ENCODE measurements around the gene REELD1. TPM values are rescaled to one million over a fixed set of nuclear protein-coding genes. Genes with fewer than 3 reads are reported as not detected.

REELD1 gene
- total and polyA plus RNA-seq, 10 donors, result 0.47 to 3.7 (median 1.4) TPM

DNA sequence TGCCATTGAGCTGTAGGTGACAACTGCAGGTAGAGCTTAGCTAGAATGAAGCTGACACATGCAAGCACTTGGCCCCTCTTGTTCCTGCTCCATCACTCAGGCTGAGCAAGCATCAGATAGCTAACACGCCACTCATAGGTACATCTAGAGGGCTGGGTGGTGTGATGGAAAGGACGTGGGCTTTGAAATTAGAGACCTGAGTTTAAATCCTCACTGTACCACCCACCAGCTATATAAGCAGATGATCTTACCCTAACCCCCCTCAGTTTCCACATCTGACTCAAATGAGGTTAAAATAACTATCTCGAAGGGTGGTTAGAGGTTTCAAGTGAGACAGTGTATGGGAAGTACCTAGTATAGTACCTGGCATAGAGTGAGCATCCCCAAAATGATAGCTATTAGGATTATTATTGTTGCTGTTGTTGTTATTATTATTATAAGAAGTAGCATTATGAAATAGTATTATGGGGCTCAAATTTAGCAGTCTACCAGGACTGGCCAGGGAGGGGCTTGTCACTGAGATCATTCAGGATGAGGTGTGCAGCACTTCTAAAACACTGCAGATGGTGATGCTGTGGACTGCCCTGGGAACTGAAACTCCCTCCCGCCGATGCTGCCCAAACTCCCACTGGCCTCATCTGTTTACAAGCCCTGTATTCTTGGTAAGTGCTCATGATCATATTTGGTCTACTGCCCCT lies 59.0 kb downstream of the REELD1 start:
- H3K36me3 ChIP-seq, result no peaks in the 10 kb centered on the region
- no peaks in the 10 kb centered on the region for H3K9me3 ChIP-seq
- H3K4me3 ChIP-seq, result no peak overlapping the region
- WGBS, 5 donors, result 79 to 92% (median 81%) methylated on average over 5 of the region's 5 CpGs
- DNase-seq, result no peak
- intact Hi-C loops (cut with DNase I; ENCODE audit: low total_unique reads), result no loop called here
- H3K27me3 ChIP-seq (replicated peaks in 1 of 7), result no peaks in the 10 kb centered on the region
- H3K27ac ChIP-seq, result no peak overlapping the region
- no peak for TF ChIP-seq POLR2A (IDR thresholded peaks at IDR 0.05)
- TF ChIP-seq, protein P1, sequence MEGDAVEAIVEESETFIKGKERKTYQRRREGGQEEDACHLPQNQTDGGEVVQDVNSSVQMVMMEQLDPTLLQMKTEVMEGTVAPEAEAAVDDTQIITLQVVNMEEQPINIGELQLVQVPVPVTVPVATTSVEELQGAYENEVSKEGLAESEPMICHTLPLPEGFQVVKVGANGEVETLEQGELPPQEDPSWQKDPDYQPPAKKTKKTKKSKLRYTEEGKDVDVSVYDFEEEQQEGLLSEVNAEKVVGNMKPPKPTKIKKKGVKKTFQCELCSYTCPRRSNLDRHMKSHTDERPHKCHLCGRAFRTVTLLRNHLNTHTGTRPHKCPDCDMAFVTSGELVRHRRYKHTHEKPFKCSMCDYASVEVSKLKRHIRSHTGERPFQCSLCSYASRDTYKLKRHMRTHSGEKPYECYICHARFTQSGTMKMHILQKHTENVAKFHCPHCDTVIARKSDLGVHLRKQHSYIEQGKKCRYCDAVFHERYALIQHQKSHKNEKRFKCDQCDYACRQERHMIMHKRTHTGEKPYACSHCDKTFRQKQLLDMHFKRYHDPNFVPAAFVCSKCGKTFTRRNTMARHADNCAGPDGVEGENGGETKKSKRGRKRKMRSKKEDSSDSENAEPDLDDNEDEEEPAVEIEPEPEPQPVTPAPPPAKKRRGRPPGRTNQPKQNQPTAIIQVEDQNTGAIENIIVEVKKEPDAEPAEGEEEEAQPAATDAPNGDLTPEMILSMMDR (IDR thresholded peaks at IDR 0.05 in 8 of 11, conservative IDR thresholded peaks at IDR 0.05 in 3 of 11), result no peak
- no peak for TF ChIP-seq POLR2AphosphoS5 (IDR thresholded peaks at IDR 0.05)
- peaks cover 0 to 6% (median 0%) of the 10 kb centered on the region in 6 donors for H3K4me1 ChIP-seq

DNA sequence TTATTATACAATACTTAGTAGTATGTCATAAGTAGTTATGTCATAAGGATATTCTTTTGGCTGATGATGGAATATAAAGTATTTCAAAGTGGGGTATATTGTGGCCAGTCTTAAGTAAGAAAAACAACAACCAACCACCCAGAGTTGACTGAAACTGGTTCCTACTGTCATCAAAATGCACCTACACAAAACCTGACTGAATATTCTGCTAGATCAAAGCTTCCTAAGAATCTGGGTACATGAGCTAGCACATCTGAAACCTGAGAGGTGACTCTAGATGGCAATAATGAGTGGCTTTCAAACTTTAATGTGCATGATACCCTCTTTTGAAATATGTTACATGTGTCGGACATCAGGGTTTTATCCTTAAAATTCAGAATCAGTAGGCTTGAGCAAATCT lies 60.4 kb downstream of the REELD1 start:
- Histone ChIP-seq H3K4me3 (no peak overlapping the region), H3K9me3 (no peaks in the 10 kb centered on the region), H3K27me3 (replicated peaks in 1 of 7) (no peaks in the 10 kb centered on the region), H3K4me1 (peaks cover 0 to 6% (median 0%) of the 10 kb centered on the region in 6 donors), H3K36me3 (no peaks in the 10 kb centered on the region), H3K27ac (no peak overlapping the region)
- no peak for DNase-seq
- 96 to 100% (median 100%) methylated on average over 1 of the region's 1 CpG for WGBS, 5 donors
- TF ChIP-seq POLR2A (IDR thresholded peaks at IDR 0.05) (no peak), POLR2AphosphoS5 (IDR thresholded peaks at IDR 0.05) (no peak)
- TF ChIP-seq, protein P1 (IDR thresholded peaks at IDR 0.05 in 8 of 11, conservative IDR thresholded peaks at IDR 0.05 in 3 of 11), result no peak
- intact Hi-C loops (cut with DNase I; ENCODE audit: low total_unique reads), result no loop called here

- no peak for DNase-seq
- H3K27me3 ChIP-seq (replicated peaks in 1 of 7), result no peaks in the 10 kb centered on the region
- H3K27ac ChIP-seq, result no peak overlapping the region
- H3K4me1 ChIP-seq, result peaks cover 0 to 6% (median 0%) of the 10 kb centered on the region in 6 donors
- H3K9me3 ChIP-seq, result no peaks in the 10 kb centered on the region
- no peak overlapping the region for H3K4me3 ChIP-seq
- H3K36me3 ChIP-seq, result no peaks in the 10 kb centered on the region
- TF ChIP-seq POLR2AphosphoS5 (IDR thresholded peaks at IDR 0.05) (no peak), POLR2A (IDR thresholded peaks at IDR 0.05) (no peak)
- TF ChIP-seq, protein P1 (IDR thresholded peaks at IDR 0.05 in 8 of 11, conservative IDR thresholded peaks at IDR 0.05 in 3 of 11), result no peak
- intact Hi-C loops (cut with DNase I; ENCODE audit: low total_unique reads), result no loop called here
Measured at GRCh38 chr4:146275370-146275769, 61.0 kb downstream of the REELD1 start.

DNA sequence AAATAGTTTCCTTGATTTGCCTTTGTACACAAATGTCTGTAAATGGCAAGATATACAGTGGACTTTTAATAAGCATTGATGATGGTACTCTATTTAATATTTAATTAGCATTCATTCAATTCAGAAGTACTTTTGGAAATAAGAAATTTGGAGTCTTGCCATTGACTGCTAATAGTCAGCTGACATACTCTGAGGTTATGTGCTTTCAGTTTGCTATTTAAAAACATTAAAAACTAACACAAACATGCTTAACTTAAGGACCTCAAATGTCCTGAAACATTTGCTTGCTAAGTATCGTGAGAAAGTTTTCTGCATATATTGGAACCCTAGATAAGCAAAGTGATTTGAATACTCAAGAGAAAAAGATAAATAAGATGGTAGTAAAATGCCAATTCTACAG lies 64.6 kb downstream of the REELD1 start:
- intact Hi-C loops (cut with DNase I; ENCODE audit: low total_unique reads), result no loop called here

More for the DNA sequence above, 64.6 kb downstream of the REELD1 start:
- TF ChIP-seq POLR2A (IDR thresholded peaks at IDR 0.05) (no peak), POLR2AphosphoS5 (IDR thresholded peaks at IDR 0.05) (no peak)
- TF ChIP-seq, protein P1 (IDR thresholded peaks at IDR 0.05 in 8 of 11, conservative IDR thresholded peaks at IDR 0.05 in 3 of 11), result no peak
- Histone ChIP-seq H3K27me3 (replicated peaks in 1 of 7) (no peaks in the 10 kb centered on the region), H3K4me3 (no peak overlapping the region), H3K4me1 (peaks cover 0 to 9% (median 0%) of the 10 kb centered on the region in 6 donors), H3K36me3 (peaks cover 0 to 9% (median 0%) of the 10 kb centered on the region in 6 donors), H3K27ac (peak overlapping the region in 1 of 8 donors; percentile 19), H3K9me3 (no peaks in the 10 kb centered on the region)
- 82 to 96% (median 84%) methylated on average over 1 of the region's 1 CpG for WGBS, 5 donors
- no peak for DNase-seq

Data from spleen (tissue), 11 donors.